Tibial artery (tissue), 4 donors: ENCODE results near the gene MCRIP2.

Source experiments
- DNase-seq, 2 donors: peaks; one replicate each; pipeline ENCODE4 v3.0.0-alpha.2; 2019
- H3K27ac ChIP-seq, 2 donors: fragments of 200-600 bp; sonication (generic) in 1 of 2; 1 replicate in 1 of 2; 2 replicates in 1 of 2; pipeline ENCODE4 v1.5.1; 2018 to 2019; ENCODE audit warnings: mild to moderate bottlenecking in 1 of 2
- H3K27me3 ChIP-seq, 2 donors: fragments of 200-600 bp; sonication (generic) in 1 of 2; one replicate each; pipeline versions ENCODE4 v1.5.1 to v1.6.0; 2016 to 2019
- H3K36me3 ChIP-seq, 3 donors: fragments of 200-600 bp; sonication (generic) in 2 of 3; one replicate each; pipeline ENCODE4 v1.5.1; 2016 to 2019; ENCODE audit warnings: mild to moderate bottlenecking in 2 of 3
- H3K4me1 ChIP-seq, 4 donors: fragments of 200-600 bp; sonication (generic) in 2 of 4; 1 replicate in 3 of 4; 2 replicates in 1 of 4; pipeline ENCODE4 v1.5.1; 2016 to 2019
- H3K4me3 ChIP-seq, 2 donors: fragments of 200-600 bp; sonication (generic) in 1 of 2; 1 replicate in 1 of 2; 2 replicates in 1 of 2; pipeline ENCODE4 v1.5.1; 2018 to 2019; ENCODE audit warnings: mild to moderate bottlenecking in 2 of 2
- H3K9me3 ChIP-seq, 3 donors: fragments of 200-600 bp; sonication (generic) in 1 of 3; one replicate each; pipeline ENCODE4 v1.5.1; 2016 to 2019
- intact Hi-C: fragments of 100-400 bp; cut with DNase I; formaldehyde crosslinking; loops from one replicate; pipeline ENCODE4 v1.15.0; 2023; ENCODE audit warnings: low total_unique reads
- TF ChIP-seq, protein P1 (sequence below), 2 experiments: fragments of 200-600 bp in 1 of 2; fragments of 450-650 bp in 1 of 2; IDR thresholded peaks; one replicate each; pipeline ENCODE4 v1.5.1; 2017 to 2019; ENCODE audit warnings: antibody characterized with exemption in 2 of 2, mild to moderate bottlenecking in 1 of 2, moderate library complexity in 1 of 2

Gene MCRIP2

GRCh38 chr16:692356-693108 lies 50.9 kb downstream of the MCRIP2 start:
- Histone ChIP-seq H3K27ac (no peak overlapping the region), H3K4me1 (peaks cover 0 to 55% (median 38%) of the 10 kb centered on the region in 4 donors), H3K27me3 (peaks cover 9 to 61% of the 10 kb centered on the region in 2 donors), H3K9me3 (no peaks in the 10 kb centered on the region), H3K36me3 (peaks cover 0 to 5% (median 0%) of the 10 kb centered on the region in 3 donors), H3K4me3 (no peak overlapping the region)
- DNase-seq: no peak
- intact Hi-C loops: no loop called here
- TF ChIP-seq, protein P1, sequence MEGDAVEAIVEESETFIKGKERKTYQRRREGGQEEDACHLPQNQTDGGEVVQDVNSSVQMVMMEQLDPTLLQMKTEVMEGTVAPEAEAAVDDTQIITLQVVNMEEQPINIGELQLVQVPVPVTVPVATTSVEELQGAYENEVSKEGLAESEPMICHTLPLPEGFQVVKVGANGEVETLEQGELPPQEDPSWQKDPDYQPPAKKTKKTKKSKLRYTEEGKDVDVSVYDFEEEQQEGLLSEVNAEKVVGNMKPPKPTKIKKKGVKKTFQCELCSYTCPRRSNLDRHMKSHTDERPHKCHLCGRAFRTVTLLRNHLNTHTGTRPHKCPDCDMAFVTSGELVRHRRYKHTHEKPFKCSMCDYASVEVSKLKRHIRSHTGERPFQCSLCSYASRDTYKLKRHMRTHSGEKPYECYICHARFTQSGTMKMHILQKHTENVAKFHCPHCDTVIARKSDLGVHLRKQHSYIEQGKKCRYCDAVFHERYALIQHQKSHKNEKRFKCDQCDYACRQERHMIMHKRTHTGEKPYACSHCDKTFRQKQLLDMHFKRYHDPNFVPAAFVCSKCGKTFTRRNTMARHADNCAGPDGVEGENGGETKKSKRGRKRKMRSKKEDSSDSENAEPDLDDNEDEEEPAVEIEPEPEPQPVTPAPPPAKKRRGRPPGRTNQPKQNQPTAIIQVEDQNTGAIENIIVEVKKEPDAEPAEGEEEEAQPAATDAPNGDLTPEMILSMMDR (IDR thresholded peaks at IDR 0.05): no peak

DNA sequence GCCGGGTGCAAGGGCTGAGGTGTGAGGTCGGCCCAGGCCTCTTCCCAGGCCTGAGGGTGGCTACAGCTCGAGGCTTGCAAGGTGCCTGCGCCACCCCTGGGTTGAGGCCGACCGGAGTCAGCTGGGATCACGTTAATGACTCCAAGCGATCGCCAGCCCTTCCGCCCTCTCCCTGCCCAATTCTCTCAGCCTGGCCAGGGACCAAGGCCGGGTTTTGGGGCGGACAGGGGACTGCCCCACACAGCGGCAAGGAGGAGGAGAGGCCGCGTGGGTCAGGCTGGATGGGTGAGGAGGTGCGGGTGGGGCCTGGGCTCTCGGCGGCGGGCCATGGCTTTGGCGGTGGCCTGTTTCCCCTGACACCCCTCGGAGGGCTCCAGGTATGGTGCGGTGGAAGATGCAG lies 51.7 kb downstream of the MCRIP2 start:
- Histone ChIP-seq H3K4me1 (peaks cover 0 to 54% (median 37%) of the 10 kb centered on the region in 4 donors), H3K4me3 (no peak overlapping the region), H3K27ac (no peak overlapping the region), H3K36me3 (no peaks in the 10 kb centered on the region), H3K9me3 (no peaks in the 10 kb centered on the region), H3K27me3 (peaks cover 9 to 69% of the 10 kb centered on the region in 2 donors)
- TF ChIP-seq, protein P1 (IDR thresholded peaks at IDR 0.05): no peak
- DNase-seq: no peak
- intact Hi-C loops: no loop called here

GRCh38 chr16:693766-694165 lies 52.1 kb downstream of the MCRIP2 start:
- Histone ChIP-seq H3K27ac (no peak overlapping the region), H3K9me3 (no peaks in the 10 kb centered on the region), H3K27me3 (peaks cover 9 to 71% of the 10 kb centered on the region in 2 donors), H3K4me3 (no peak overlapping the region), H3K36me3 (no peaks in the 10 kb centered on the region), H3K4me1 (peaks cover 0 to 50% (median 34%) of the 10 kb centered on the region in 4 donors)
- intact Hi-C loops: no loop called here
- TF ChIP-seq, protein P1 (IDR thresholded peaks at IDR 0.05): no peak
- DNase-seq: no peak

GRCh38 chr16:694187-694862 lies 52.7 kb downstream of the MCRIP2 start:
- TF ChIP-seq, protein P1 (IDR thresholded peaks at IDR 0.05): no peak
- Histone ChIP-seq H3K27ac (no peak overlapping the region), H3K4me3 (no peak overlapping the region), H3K4me1 (peaks cover 0 to 44% (median 29%) of the 10 kb centered on the region in 4 donors), H3K27me3 (peaks cover 9 to 75% of the 10 kb centered on the region in 2 donors), H3K9me3 (no peaks in the 10 kb centered on the region), H3K36me3 (no peaks in the 10 kb centered on the region)
- intact Hi-C loops: no loop called here
- no peak for DNase-seq

DNA sequence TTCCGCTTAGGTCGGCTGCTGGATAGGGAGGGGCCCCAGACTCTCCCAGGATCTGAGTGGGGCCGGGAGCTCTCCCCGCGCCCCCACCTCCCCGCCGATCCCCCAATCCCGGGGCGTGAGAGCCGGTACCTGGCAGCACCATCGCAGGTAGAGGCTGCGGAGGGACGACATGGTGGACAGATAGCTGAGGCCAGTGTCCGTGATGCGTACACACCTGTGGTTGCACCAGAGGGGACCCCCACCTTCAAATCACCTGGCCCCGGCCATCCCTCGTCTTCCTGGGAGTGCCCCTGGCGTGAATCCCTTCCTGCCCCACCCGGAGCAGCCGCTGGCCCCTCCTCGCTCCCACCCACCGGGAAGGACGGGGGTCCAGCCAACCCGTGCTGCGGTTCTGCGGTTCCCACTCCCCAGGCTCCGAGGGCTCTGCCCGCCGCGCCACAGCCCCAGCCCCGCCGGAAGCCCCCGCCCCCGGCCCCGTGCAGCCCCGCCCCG lies 53.3 kb downstream of the MCRIP2 start:
- TF ChIP-seq, protein P1 (IDR thresholded peaks at IDR 0.05): no peak
- no peak for DNase-seq
- Histone ChIP-seq H3K27ac (no peak overlapping the region), H3K9me3 (no peaks in the 10 kb centered on the region), H3K27me3 (peaks cover 9 to 81% of the 10 kb centered on the region in 2 donors), H3K4me1 (peaks cover 0 to 38% (median 23%) of the 10 kb centered on the region in 4 donors), H3K36me3 (no peaks in the 10 kb centered on the region), H3K4me3 (no peak overlapping the region)
- intact Hi-C loops: no loop called here
